Right lobe of liver (tissue), 6 donors: ENCODE results near the gene B4GALT3. TPM values are rescaled to one million over a fixed set of nuclear protein-coding genes. Genes with fewer than 3 reads are reported as not detected.

Source experiments
- ATAC-seq, 4 donors: fragments of 200-7000 bp; cut with Tn5 transposase; one replicate each; pipeline ENCODE4 v1.9.1; 2020; ENCODE audit warnings: mild to moderate bottlenecking in 4 of 4, moderate library complexity in 4 of 4
- DNase-seq, 3 donors: peaks; one replicate each; pipeline ENCODE4 v3.0.0-alpha.2; 2020
- H3K27ac ChIP-seq, 3 donors: fragments of 200-600 bp; one replicate each; pipeline ENCODE4 v1.8.0; 2022
- H3K27me3 ChIP-seq, 2 donors: fragments of 200-600 bp; one replicate each; pipeline ENCODE4 v1.8.0; 2022
- H3K36me3 ChIP-seq, 4 donors: fragments of 200-600 bp; sonication (generic) in 1 of 4; one replicate each; pipeline versions ENCODE4 v1.5.1 to v1.8.0; 2017 to 2022; ENCODE audit warnings: control low read depth in 1 of 4
- H3K4me1 ChIP-seq, 4 donors: fragments of 200-600 bp; sonication (generic) in 1 of 4; one replicate each; pipeline versions ENCODE4 v1.5.1 to v1.8.0; 2017 to 2022; ENCODE audit warnings: control low read depth in 1 of 4
- H3K4me3 ChIP-seq, 3 donors: fragments of 200-600 bp; one replicate each; pipeline ENCODE4 v1.8.0; 2022
- H3K9me3 ChIP-seq, 4 donors: fragments of 200-600 bp; sonication (generic) in 1 of 4; one replicate each; pipeline versions ENCODE4 v1.5.1 to v1.8.0; 2017 to 2022; ENCODE audit warnings: control low read depth in 1 of 4
- CTCF ChIP-seq, 4 donors: fragments of 200-600 bp in 3 of 4; fragments of 450-650 bp in 1 of 4; IDR thresholded peaks; one replicate each; pipeline versions ENCODE4 v1.5.1 to v1.8.0; 2016 to 2022; ENCODE audit warnings: antibody characterized with exemption in 4 of 4, mild to moderate bottlenecking in 2 of 4
- POLR2A ChIP-seq: fragments of 450-650 bp; IDR thresholded peaks from one replicate; pipeline ENCODE4 v1.6.1; 2017; ENCODE audit warnings: antibody characterized with exemption, mild to moderate bottlenecking
- WGBS: methylation state at CpG from one replicate; pipeline ENCODE4 v1.1.6; 2018; ENCODE audit warnings: low coverage, low lambda C conversion rate; ENCODE audit not compliant: insufficient coverage; ENCODE audit errors: missing lambda C conversion rate; 5-methylcytosine and 5-hydroxymethylcytosine counted together
- intact Hi-C, 2 donors: fragments of 100-400 bp; cut with DNase I; formaldehyde crosslinking; loops; one replicate each; pipeline versions ENCODE4 v1.11.2 to v1.14.1; 2022
- total RNA-seq, 6 experiments: library from RNA; depleted of rRNA in 2 of 6; stranded (reverse); fragments of >200 nt in 2 of 6; fragmentation: NEBNext Ultra II Directional in 3 of 6; extraction: Animal tissue kit (Norgen Biotek cat#: 25700) in 3 of 6; gene quantifications; one replicate each; pipeline versions ENCODE4 v1.1.0 to v1.2.4, GENCODE V29; 2016 to 2023
- donor health status: DM: no; HTN: yes; CAD: no.
- donor health status: DM: no; HTN: no; CAD: no.
- donor health status: DM: no; HTN: no; CAD: no.
- donor health status: DM: no; HTN: yes; CAD: no.
- donor health status: DM: no; HTN: yes; CAD: no.

Gene B4GALT3
- total RNA-seq, 6 experiments from 2014 or later, result 10.9 to 21.1 (median 13.1) TPM

DNA sequence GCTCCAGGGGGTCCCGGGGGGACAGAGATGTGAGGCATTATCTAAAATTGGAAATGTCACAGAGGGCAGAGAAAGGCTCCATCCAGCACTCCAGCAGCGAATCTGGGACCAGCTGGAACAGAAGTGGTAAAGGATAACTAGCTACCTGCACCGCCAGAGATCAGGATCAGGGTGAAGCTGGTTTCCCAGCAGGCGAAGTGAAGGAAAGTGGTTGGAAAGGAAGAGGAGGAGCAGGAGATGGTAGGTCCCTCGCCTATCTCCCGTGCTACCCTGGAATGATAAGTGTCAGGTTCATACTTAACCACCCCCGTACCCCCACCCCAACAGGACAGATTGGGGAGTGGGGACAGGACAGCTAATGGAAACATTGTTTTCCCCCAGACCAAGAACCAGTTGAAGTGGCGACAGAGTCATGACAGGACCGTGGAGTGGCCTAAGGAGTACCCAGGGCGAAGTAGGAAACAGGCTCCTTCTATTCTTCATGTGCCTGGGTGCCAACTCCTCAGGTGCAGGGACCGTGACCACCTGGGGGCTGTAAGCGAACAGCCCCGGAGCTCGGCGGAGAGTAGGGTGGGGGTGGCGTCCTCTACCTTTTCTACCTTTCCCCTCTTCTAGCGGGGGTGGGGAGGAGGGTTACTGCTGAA is 717 bp downstream of the B4GALT3 start:
- ATAC-seq (no peak), DNase-seq (no peak)
- no peaks in the 10 kb centered on the region for H3K9me3 ChIP-seq
- H3K27ac ChIP-seq, result peak overlapping the region; percentile 71 to 86 (median 80)
- peaks cover 0 to 24% (median 7%) of the 10 kb centered on the region in 4 donors for H3K4me1 ChIP-seq
- WGBS, result 30% methylated on average over 11 of the region's 17 CpGs
- peaks cover 0 to 27% (median 10%) of the 10 kb centered on the region in 4 donors for H3K36me3 ChIP-seq
- intact Hi-C loops, result no loop called here
- H3K27me3 ChIP-seq, result no peaks in the 10 kb centered on the region
- peak overlapping the region; percentile 72 to 93 (median 73) for H3K4me3 ChIP-seq
- TF ChIP-seq CTCF (IDR thresholded peaks at IDR 0.05), result no peak

DNA sequence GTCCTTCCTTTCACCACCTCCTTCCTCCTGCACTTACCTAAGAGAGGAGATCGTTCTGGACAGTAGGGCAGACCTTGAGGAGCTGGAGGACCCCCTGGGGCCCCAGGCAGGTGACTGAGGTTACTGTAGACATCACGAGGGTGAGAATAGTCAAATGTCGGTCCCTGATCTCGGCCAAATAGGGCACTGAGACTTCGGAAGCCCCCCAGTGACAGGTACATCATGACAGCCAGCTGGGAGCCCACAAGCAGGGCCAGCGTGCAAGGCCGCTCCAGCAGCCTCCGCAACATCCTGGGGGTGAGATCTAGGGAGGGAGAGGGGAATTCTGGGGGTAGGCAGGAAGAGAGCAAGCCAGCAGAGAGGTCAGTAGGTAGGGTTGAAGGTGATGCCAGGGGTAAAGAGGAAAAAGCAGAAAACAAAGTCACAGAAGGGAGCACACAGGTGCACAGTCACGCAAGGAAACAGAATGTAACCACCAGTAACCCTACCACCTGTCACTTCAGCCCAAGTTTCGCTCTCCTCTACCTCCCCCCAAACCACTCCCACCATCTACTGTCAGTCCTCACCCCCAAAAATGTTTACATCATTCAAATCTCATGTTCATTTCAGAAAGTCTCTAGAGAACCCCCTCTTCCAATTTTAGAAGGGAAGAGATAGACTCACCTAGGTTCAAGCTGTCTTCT is 1.4 kb downstream of the B4GALT3 start:
- peak overlapping the region in 1 of 3 donors; percentile 80 for H3K27ac ChIP-seq
- DNase-seq (peak in 2 of 3 donors; percentile 14 to 40), ATAC-seq (no peak)
- 84% methylated on average over 7 of the region's 10 CpGs for WGBS
- H3K36me3 ChIP-seq, result peaks cover 0 to 34% (median 13%) of the 10 kb centered on the region in 4 donors
- peak overlapping the region in 1 of 3 donors; percentile 72 for H3K4me3 ChIP-seq
- TF ChIP-seq POLR2A (no peak), CTCF (IDR thresholded peaks at IDR 0.05) (no peak)
- peaks cover 0 to 24% (median 7%) of the 10 kb centered on the region in 4 donors for H3K4me1 ChIP-seq
- intact Hi-C loops, result no loop called here
- no peaks in the 10 kb centered on the region for H3K27me3 ChIP-seq
- H3K9me3 ChIP-seq, result no peaks in the 10 kb centered on the region

GRCh38 chr1:161174911-161175310 is 2.4 kb downstream of the B4GALT3 start:
- WGBS, result 96% methylated on average over 4 of the region's 11 CpGs
- peaks cover 0 to 40% (median 14%) of the 10 kb centered on the region in 4 donors for H3K36me3 ChIP-seq
- no peaks in the 10 kb centered on the region for H3K9me3 ChIP-seq
- no peaks in the 10 kb centered on the region for H3K27me3 ChIP-seq
- ATAC-seq (no peak), DNase-seq (peak in 2 of 3 donors; percentile 14 to 46)
- no peak overlapping the region for H3K4me3 ChIP-seq
- peaks cover 0 to 24% (median 7%) of the 10 kb centered on the region in 4 donors for H3K4me1 ChIP-seq
- intact Hi-C loops, result no loop called here
- TF ChIP-seq POLR2A (no peak), CTCF (IDR thresholded peaks at IDR 0.05) (no peak)
- no peak overlapping the region for H3K27ac ChIP-seq

GRCh38 chr1:161173711-161174110 is 3.6 kb downstream of the B4GALT3 start:
- H3K27ac ChIP-seq, result no peak overlapping the region
- H3K4me1 ChIP-seq, result peaks cover 0 to 24% (median 7%) of the 10 kb centered on the region in 4 donors
- no peak for ATAC-seq
- intact Hi-C loops, result no loop called here
- H3K4me3 ChIP-seq, result no peak overlapping the region
- H3K27me3 ChIP-seq, result no peaks in the 10 kb centered on the region
- peaks cover 0 to 40% (median 14%) of the 10 kb centered on the region in 4 donors for H3K36me3 ChIP-seq
- no peak for TF ChIP-seq POLR2A
- no peak for TF ChIP-seq CTCF (IDR thresholded peaks at IDR 0.05)
- no peaks in the 10 kb centered on the region for H3K9me3 ChIP-seq
- WGBS, result 93% methylated on average over 6 of the region's 11 CpGs
- DNase-seq, result peak in 2 of 3 donors; percentile 6 to 20
